ENCODE data around the gene TAF11L2.
"Not testable (repeated sequence)": the region's sequence is repeated elsewhere in the genome, so short reads cannot be mapped to it uniquely, and the experiment has no call there.

TAF11L2 gene

GRCh38 chr5:17497931-17498330 lies at the start of gene TAF11L2:
TAF11L2 (plus strand) TSS chr5:17498231.
- not testable (repeated sequence) for H3K36me3 ChIP-seq (ENCODE audit: insufficient read depth, low read length); H3K9me3 ChIP-seq (ENCODE audit: insufficient read depth, low read depth, low read length); H2AFZ ChIP-seq (ENCODE audit: low read length); H3K4me2 ChIP-seq (ENCODE audit: low read depth, low read length, poor library complexity, severe bottlenecking); H3K9me2 ChIP-seq (replicated peaks; ENCODE audit: low read depth, low read length); H3F3A ChIP-seq (ENCODE audit: low read depth); H3K4me3 ChIP-seq (ENCODE audit: low read length, poor library complexity, severe bottlenecking); H3K4me1 ChIP-seq (ENCODE audit: insufficient read depth, low read length, poor library complexity, severe bottlenecking); H4K20me1 ChIP-seq (ENCODE audit: insufficient read depth, low read length, poor library complexity, severe bottlenecking); H3K9ac ChIP-seq (ENCODE audit: low read depth, low read length, poor library complexity, severe bottlenecking); H3K79me2 ChIP-seq (ENCODE audit: insufficient read depth, low read length); H3K27me3 ChIP-seq (ENCODE audit: insufficient read depth, low read length, poor library complexity, severe bottlenecking)

DNA sequence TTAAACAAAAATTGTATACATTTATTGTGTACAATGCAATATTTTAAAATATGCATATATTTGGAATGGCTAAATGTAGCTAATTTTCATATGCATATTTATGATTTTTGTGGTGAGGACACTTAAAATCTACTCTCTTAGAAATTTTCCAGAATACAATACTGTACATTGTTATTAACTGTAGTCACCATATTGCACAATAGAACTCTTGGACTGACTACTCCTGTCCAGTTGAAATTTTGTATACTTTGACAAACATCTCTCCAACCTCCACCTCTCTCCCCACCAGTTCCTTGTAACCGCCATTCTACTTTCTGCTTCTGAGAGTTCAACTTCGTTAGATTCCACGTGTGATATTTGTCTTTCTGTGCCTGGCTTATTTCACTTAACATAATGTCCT lies 49.2 kb upstream of the TAF11L2 start:
- H3K4me3 ChIP-seq (ENCODE audit: low read length, poor library complexity, severe bottlenecking), result no peak overlapping the region
- H3K9ac ChIP-seq (ENCODE audit: low read depth, low read length, poor library complexity, severe bottlenecking), result no peak overlapping the region
- no peaks in the 10 kb centered on the region for H3K36me3 ChIP-seq (ENCODE audit: insufficient read depth, low read length)
- no peaks in the 10 kb centered on the region for H3K4me1 ChIP-seq (ENCODE audit: insufficient read depth, low read length, poor library complexity, severe bottlenecking)
- no peaks in the 10 kb centered on the region for H3K9me3 ChIP-seq (ENCODE audit: insufficient read depth, low read depth, low read length)
- H3K27me3 ChIP-seq (ENCODE audit: insufficient read depth, low read length, poor library complexity, severe bottlenecking), result no peaks in the 10 kb centered on the region
- H4K20me1 ChIP-seq (ENCODE audit: insufficient read depth, low read length, poor library complexity, severe bottlenecking), result no peaks in the 10 kb centered on the region
- no peak overlapping the region for H3K4me2 ChIP-seq (ENCODE audit: low read depth, low read length, poor library complexity, severe bottlenecking)
- TF ChIP-seq, protein P1, sequence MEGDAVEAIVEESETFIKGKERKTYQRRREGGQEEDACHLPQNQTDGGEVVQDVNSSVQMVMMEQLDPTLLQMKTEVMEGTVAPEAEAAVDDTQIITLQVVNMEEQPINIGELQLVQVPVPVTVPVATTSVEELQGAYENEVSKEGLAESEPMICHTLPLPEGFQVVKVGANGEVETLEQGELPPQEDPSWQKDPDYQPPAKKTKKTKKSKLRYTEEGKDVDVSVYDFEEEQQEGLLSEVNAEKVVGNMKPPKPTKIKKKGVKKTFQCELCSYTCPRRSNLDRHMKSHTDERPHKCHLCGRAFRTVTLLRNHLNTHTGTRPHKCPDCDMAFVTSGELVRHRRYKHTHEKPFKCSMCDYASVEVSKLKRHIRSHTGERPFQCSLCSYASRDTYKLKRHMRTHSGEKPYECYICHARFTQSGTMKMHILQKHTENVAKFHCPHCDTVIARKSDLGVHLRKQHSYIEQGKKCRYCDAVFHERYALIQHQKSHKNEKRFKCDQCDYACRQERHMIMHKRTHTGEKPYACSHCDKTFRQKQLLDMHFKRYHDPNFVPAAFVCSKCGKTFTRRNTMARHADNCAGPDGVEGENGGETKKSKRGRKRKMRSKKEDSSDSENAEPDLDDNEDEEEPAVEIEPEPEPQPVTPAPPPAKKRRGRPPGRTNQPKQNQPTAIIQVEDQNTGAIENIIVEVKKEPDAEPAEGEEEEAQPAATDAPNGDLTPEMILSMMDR (conservative IDR thresholded peaks at IDR 0.05; ENCODE audit: low read length), result no peak
- TF ChIP-seq EZH2phosphoT487 (IDR thresholded peaks at IDR 0.05; ENCODE audit: borderline replicate concordance), result no peak
- no peaks in the 10 kb centered on the region for H3F3A ChIP-seq (ENCODE audit: low read depth)
- no peaks in the 10 kb centered on the region for H3K9me2 ChIP-seq (replicated peaks; ENCODE audit: low read depth, low read length)
- no peaks in the 10 kb centered on the region for H3K79me2 ChIP-seq (ENCODE audit: insufficient read depth, low read length)
- H2AFZ ChIP-seq (ENCODE audit: low read length), result no peak overlapping the region

DNA sequence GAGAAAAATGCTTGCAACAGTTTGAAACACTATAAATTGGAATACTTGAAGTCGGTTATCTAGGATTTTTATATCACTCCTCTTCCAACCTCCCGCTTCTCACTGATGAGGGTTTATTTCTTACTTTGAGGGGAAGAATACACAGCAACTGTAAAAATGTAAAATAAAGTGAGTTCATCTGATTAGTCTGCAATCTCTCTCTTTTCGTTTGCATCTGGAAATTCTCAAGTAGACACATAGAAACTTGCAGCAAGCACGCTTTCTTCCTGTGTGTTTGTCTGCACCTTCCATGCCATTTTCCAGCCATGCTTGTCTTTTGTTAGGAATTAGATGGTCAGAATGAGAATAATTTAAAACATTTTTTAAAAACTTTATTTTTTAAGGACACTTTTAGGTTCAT lies 45.1 kb upstream of the TAF11L2 start:
- TF ChIP-seq EZH2phosphoT487 (IDR thresholded peaks at IDR 0.05; ENCODE audit: borderline replicate concordance), result no peak
- TF ChIP-seq, protein P1 (conservative IDR thresholded peaks at IDR 0.05; ENCODE audit: low read length), result no peak
- no peaks in the 10 kb centered on the region for H3K27me3 ChIP-seq (ENCODE audit: insufficient read depth, low read length, poor library complexity, severe bottlenecking)
- H3K9me2 ChIP-seq (replicated peaks; ENCODE audit: low read depth, low read length), result no peaks in the 10 kb centered on the region
- H4K20me1 ChIP-seq (ENCODE audit: insufficient read depth, low read length, poor library complexity, severe bottlenecking), result no peaks in the 10 kb centered on the region
- no peaks in the 10 kb centered on the region for H3K36me3 ChIP-seq (ENCODE audit: insufficient read depth, low read length)
- H3K4me3 ChIP-seq (ENCODE audit: low read length, poor library complexity, severe bottlenecking), result no peak overlapping the region
- no peaks in the 10 kb centered on the region for H3K9me3 ChIP-seq (ENCODE audit: insufficient read depth, low read depth, low read length)
- H3F3A ChIP-seq (ENCODE audit: low read depth), result no peaks in the 10 kb centered on the region
- H2AFZ ChIP-seq (ENCODE audit: low read length), result no peak overlapping the region
- H3K79me2 ChIP-seq (ENCODE audit: insufficient read depth, low read length), result no peaks in the 10 kb centered on the region
- no peak overlapping the region for H3K4me2 ChIP-seq (ENCODE audit: low read depth, low read length, poor library complexity, severe bottlenecking)
- H3K4me1 ChIP-seq (ENCODE audit: insufficient read depth, low read length, poor library complexity, severe bottlenecking), result no peaks in the 10 kb centered on the region
- no peak overlapping the region for H3K9ac ChIP-seq (ENCODE audit: low read depth, low read length, poor library complexity, severe bottlenecking)

- no peaks in the 10 kb centered on the region for H3F3A ChIP-seq (ENCODE audit: low read depth)
- H3K4me3 ChIP-seq (ENCODE audit: low read length, poor library complexity, severe bottlenecking), result no peak overlapping the region
- no peaks in the 10 kb centered on the region for H3K27me3 ChIP-seq (ENCODE audit: insufficient read depth, low read length, poor library complexity, severe bottlenecking)
- H3K9me2 ChIP-seq (replicated peaks; ENCODE audit: low read depth, low read length), result no peaks in the 10 kb centered on the region
- no peaks in the 10 kb centered on the region for H3K9me3 ChIP-seq (ENCODE audit: insufficient read depth, low read depth, low read length)
- H3K4me2 ChIP-seq (ENCODE audit: low read depth, low read length, poor library complexity, severe bottlenecking), result no peak overlapping the region
- H3K79me2 ChIP-seq (ENCODE audit: insufficient read depth, low read length), result no peaks in the 10 kb centered on the region
- no peak overlapping the region for H2AFZ ChIP-seq (ENCODE audit: low read length)
- no peak for TF ChIP-seq EZH2phosphoT487 (IDR thresholded peaks at IDR 0.05; ENCODE audit: borderline replicate concordance)
- TF ChIP-seq, protein P1 (conservative IDR thresholded peaks at IDR 0.05; ENCODE audit: low read length), result no peak
- no peaks in the 10 kb centered on the region for H4K20me1 ChIP-seq (ENCODE audit: insufficient read depth, low read length, poor library complexity, severe bottlenecking)
- H3K36me3 ChIP-seq (ENCODE audit: insufficient read depth, low read length), result no peaks in the 10 kb centered on the region
- no peaks in the 10 kb centered on the region for H3K4me1 ChIP-seq (ENCODE audit: insufficient read depth, low read length, poor library complexity, severe bottlenecking)
- no peak overlapping the region for H3K9ac ChIP-seq (ENCODE audit: low read depth, low read length, poor library complexity, severe bottlenecking)
Observed at GRCh38 chr5:17455942-17456341, 42.1 kb upstream of the TAF11L2 start.
